ENCODE data around the gene RUNX1.

RUNX1 gene

DNA sequence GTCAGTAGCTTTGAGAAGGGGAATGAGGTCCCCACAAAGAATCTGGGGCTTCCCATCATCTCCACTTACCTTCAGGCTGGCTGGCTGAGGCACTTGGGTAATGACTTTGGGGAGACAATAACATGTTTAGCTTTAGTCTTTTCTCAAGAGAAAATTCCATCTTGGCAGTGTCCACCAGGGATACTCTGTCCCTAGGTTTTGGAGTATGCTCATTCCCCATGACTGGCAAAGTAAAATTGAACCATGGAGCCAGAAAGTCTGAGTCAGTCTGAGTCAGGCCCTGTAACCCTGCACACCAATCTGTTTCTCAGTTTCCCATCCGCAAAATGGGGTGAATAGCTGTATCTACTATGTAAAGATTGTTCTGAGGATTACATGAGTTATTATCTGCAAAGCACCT, 28.2 kb downstream of the RUNX1 start:
- H3K36me3 ChIP-seq (ENCODE audit: control insufficient read depth, insufficient read depth, low read length): no peaks in the 10 kb centered on the region
- no peak overlapping the region for H3K4me3 ChIP-seq (ENCODE audit: low read length)
- peaks cover 66% of the 10 kb centered on the region for H3K4me1 ChIP-seq (ENCODE audit: control insufficient read depth, insufficient read depth, low read length)
- H3K27me3 ChIP-seq (ENCODE audit: control insufficient read depth, insufficient read depth, low read length): no peaks in the 10 kb centered on the region
- H3K9me3 ChIP-seq (ENCODE audit: control insufficient read depth, low read length): no peaks in the 10 kb centered on the region
- no peak overlapping the region for H3K9ac ChIP-seq (ENCODE audit: low read length)

DNA sequence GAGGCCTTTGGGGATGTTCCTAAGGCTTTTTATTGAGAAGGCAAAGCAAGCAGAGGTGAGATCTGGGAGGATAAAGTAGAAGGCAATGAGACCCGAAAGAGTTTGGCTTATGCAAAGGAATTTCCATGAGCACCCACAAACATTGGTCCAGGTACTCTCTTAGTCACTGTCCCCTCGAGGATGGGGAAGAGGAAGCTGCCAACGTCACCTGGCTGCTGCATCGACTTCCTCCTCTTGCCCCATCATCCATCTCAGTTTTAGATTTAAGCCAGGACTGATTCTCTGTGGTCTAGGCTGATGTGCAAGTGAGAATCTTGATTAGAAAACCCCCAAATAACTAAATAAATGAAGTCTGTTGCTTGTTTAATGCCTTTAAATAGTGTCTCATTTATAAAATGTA, 28.7 kb downstream of the RUNX1 start:
- Histone ChIP-seq H3K9me3 (ENCODE audit: control insufficient read depth, low read length) (no peaks in the 10 kb centered on the region), H3K4me1 (ENCODE audit: control insufficient read depth, insufficient read depth, low read length) (peaks cover 70% of the 10 kb centered on the region), H3K4me3 (ENCODE audit: low read length) (no peak overlapping the region), H3K9ac (ENCODE audit: low read length) (no peak overlapping the region), H3K27me3 (ENCODE audit: control insufficient read depth, insufficient read depth, low read length) (no peaks in the 10 kb centered on the region), H3K36me3 (ENCODE audit: control insufficient read depth, insufficient read depth, low read length) (no peaks in the 10 kb centered on the region)

DNA sequence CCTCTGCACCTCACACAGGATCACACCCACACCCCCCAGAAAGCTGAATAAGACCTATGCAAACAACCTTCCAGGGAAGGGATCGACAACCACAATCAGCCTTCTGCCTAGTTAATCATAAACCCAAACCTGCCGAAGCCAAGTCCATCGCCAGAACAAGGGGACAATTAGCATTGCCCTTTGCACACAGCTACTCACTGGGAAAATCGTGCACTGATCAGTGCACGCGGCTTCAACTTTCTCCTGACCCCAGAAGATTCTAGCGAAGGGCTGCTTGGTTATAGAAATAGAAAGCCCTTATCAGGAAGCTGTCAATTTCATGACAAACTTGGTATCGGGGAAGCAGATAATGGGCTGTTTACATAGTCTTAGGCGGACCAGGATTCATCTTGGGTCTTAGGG, 29.5 kb downstream of the RUNX1 start:
- Histone ChIP-seq H3K9ac (ENCODE audit: low read length) (no peak overlapping the region), H3K9me3 (ENCODE audit: control insufficient read depth, low read length) (no peaks in the 10 kb centered on the region), H3K27me3 (ENCODE audit: control insufficient read depth, insufficient read depth, low read length) (no peaks in the 10 kb centered on the region), H3K4me1 (ENCODE audit: control insufficient read depth, insufficient read depth, low read length) (peaks cover 73% of the 10 kb centered on the region), H3K4me3 (ENCODE audit: low read length) (no peak overlapping the region), H3K36me3 (ENCODE audit: control insufficient read depth, insufficient read depth, low read length) (no peaks in the 10 kb centered on the region)

DNA sequence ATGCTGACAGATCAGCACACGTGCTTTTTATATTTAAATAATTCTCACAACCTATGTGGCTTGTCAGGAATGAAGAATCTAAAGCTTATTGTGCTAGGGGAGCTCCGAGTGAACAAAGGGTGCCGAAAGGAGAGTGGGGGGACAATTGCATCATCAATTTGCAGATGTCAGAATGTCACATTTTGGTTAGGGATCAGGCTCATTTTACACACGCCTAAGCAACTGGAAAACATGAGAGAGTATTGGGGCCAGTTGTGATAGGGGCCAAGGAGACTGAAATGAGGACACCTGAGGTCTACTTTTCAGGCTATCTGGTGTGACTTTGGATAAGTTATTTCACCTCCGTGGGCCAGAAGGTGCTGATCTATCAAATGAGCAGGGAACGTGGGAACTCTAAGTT, 31.8 kb downstream of the RUNX1 start:
- no peaks in the 10 kb centered on the region for H3K27me3 ChIP-seq (ENCODE audit: control insufficient read depth, insufficient read depth, low read length)
- no peaks in the 10 kb centered on the region for H3K36me3 ChIP-seq (ENCODE audit: control insufficient read depth, insufficient read depth, low read length)
- H3K9me3 ChIP-seq (ENCODE audit: control insufficient read depth, low read length): no peaks in the 10 kb centered on the region
- no peak overlapping the region for H3K4me3 ChIP-seq (ENCODE audit: low read length)
- H3K4me1 ChIP-seq (ENCODE audit: control insufficient read depth, insufficient read depth, low read length): peaks cover 62% of the 10 kb centered on the region
- no peak overlapping the region for H3K9ac ChIP-seq (ENCODE audit: low read length)

DNA sequence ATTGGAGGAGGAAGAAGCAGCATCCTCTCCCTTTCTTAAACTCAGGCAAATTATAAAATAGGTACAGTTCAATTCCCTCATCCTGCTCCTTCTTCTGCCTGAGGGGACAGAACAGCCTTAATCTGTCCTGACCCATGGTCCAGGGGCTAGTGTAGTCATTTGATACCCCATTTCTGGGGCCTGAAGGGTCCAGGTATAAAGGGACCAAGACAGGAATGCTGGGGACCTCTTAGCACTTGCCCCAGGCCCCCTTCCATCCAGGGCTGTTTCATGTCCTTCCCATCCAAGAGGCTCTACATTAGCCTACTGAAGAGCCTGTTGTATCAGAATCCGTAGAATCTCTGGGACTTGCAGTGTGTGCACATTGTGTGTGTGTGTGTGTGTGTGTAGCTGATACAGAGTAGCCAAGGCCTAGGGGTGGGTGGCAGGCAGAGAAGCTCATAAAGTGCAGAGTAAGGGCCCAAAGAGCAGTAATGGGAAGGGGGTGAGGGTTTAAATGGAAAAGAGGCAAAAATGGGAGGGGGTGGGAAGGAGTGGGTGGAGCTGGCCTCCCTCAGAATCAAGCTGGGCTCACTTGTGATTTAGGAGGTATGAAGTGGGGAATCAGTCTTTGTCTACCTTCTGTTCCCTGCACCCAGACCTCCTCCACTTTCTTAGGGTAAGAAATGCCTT, 32.4 kb downstream of the RUNX1 start:
- H3K9me3 ChIP-seq (ENCODE audit: control insufficient read depth, low read length): no peaks in the 10 kb centered on the region
- H3K27me3 ChIP-seq (ENCODE audit: control insufficient read depth, insufficient read depth, low read length): no peaks in the 10 kb centered on the region
- no peak overlapping the region for H3K4me3 ChIP-seq (ENCODE audit: low read length)
- no peaks in the 10 kb centered on the region for H3K36me3 ChIP-seq (ENCODE audit: control insufficient read depth, insufficient read depth, low read length)
- H3K9ac ChIP-seq (ENCODE audit: low read length): no peak overlapping the region
- H3K4me1 ChIP-seq (ENCODE audit: control insufficient read depth, insufficient read depth, low read length): peaks cover 56% of the 10 kb centered on the region

DNA sequence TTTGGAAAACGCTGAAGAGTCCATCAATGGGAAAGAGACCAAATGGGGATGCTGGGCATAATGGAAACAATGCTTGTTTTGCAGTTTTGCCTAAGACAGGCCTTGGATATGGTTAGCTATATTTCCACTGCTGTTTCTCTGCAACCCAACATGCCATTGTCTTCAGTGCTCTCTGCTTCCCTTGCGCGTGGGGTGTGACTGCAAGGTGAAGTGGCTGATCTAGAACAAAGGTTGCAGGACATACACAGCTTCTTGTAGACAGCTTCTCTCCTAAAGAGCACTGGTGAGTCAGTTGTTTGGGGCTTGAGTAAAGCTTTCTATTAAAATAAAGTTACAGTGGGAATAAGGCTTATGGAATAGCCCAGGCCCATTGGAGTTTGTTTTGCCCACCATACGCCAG, 33.0 kb downstream of the RUNX1 start:
- Histone ChIP-seq H3K4me1 (ENCODE audit: control insufficient read depth, insufficient read depth, low read length) (peaks cover 50% of the 10 kb centered on the region), H3K9ac (ENCODE audit: low read length) (no peak overlapping the region), H3K27me3 (ENCODE audit: control insufficient read depth, insufficient read depth, low read length) (no peaks in the 10 kb centered on the region), H3K4me3 (ENCODE audit: low read length) (no peak overlapping the region), H3K9me3 (ENCODE audit: control insufficient read depth, low read length) (no peaks in the 10 kb centered on the region), H3K36me3 (ENCODE audit: control insufficient read depth, insufficient read depth, low read length) (no peaks in the 10 kb centered on the region)

DNA sequence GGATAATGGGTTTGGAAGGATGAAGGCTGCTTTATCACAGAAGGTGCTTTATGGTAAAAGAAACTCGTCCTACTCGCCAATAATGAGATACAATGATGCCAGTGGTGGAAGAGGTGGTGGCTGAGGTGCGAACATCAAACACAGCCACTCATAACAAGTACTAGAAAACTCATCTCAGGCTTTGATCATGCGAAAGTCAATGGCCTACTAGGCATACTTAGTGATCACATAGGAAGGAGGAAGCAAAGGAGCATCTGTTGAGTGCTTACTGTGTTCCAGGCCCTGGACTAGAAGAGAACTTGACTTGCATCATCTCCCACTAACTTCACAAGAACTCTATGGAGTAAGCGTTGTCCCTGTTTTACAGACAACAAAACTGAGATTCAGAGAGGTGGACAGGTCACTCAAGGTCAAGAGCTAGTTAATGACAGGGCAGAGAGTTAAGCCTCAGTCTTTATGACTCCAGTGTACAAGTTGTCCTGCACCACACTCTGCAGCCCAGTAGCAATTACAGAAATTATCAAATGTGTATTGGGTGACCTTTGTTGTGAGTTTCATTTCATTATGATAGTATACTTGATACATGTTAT, 33.6 kb downstream of the RUNX1 start:
- Histone ChIP-seq H3K9me3 (ENCODE audit: control insufficient read depth, low read length) (no peaks in the 10 kb centered on the region), H3K36me3 (ENCODE audit: control insufficient read depth, insufficient read depth, low read length) (no peaks in the 10 kb centered on the region), H3K4me3 (ENCODE audit: low read length) (no peak overlapping the region), H3K4me1 (ENCODE audit: control insufficient read depth, insufficient read depth, low read length) (peaks cover 44% of the 10 kb centered on the region), H3K9ac (ENCODE audit: low read length) (no peak overlapping the region), H3K27me3 (ENCODE audit: control insufficient read depth, insufficient read depth, low read length) (no peaks in the 10 kb centered on the region)

DNA sequence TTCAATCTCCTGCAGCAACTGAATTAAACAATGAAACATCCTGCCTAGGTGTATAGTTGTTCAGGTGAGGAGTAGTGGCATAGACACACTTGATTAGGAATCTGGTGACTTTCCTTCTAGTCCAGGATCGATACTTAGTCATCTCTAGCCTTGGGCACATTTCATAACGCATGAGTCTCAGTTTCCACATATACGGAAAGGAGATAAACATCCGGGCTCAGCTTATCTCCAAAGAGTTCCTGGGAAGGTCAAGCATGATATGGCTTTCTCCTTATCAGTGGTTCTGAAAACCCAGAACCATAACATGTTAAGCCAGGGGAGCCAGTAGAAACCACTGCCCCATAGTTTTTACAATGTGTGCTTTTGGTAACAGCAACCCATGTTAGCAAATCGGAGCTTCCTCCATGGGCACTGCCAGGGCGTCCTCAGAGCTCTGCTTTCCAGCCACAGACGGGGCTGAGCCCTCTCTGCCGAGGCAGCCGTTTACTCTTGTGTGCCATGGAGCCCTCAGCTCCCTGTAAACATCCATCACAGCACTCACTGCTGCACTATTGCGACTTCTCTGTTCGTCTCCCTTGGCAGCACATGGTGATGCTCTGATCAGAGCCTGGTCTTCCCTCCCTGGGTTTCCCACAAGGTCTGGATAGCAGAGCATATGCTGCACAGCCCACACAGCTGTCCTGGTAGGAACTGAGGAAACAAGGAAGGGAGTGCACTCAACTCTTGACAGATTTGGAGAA, 34.6 kb downstream of the RUNX1 start:
- Histone ChIP-seq H3K4me3 (ENCODE audit: low read length) (no peak overlapping the region), H3K27me3 (ENCODE audit: control insufficient read depth, insufficient read depth, low read length) (no peaks in the 10 kb centered on the region), H3K36me3 (ENCODE audit: control insufficient read depth, insufficient read depth, low read length) (no peaks in the 10 kb centered on the region)

DNA sequence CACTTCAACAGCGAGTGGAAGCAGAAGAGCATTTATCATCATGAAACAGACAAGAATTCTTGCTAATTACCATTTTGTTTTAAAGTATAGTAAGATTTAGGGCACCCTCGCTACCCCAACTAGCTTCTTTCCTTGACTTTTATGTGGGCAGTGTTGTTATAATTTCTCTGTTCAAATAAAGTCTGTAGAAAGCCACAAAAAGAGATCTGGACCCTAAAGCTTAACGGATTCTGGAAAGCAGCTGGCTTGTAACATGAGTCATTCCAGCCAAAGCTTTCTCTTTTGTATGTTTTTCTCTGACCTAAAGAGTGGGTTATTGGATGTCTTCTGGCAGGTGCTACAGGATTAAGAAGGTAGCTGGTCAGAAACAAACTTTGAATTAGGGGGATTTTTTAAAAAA, 37.4 kb downstream of the RUNX1 start:
- H3K4me1 ChIP-seq (ENCODE audit: control insufficient read depth, insufficient read depth, low read length): peaks cover 17% of the 10 kb centered on the region

More for the DNA sequence above, 34.6 kb downstream of the RUNX1 start:
- no peak overlapping the region for H3K9ac ChIP-seq (ENCODE audit: low read length)
- no peaks in the 10 kb centered on the region for H3K9me3 ChIP-seq (ENCODE audit: control insufficient read depth, low read length)
- peaks cover 35% of the 10 kb centered on the region for H3K4me1 ChIP-seq (ENCODE audit: control insufficient read depth, insufficient read depth, low read length)

DNA sequence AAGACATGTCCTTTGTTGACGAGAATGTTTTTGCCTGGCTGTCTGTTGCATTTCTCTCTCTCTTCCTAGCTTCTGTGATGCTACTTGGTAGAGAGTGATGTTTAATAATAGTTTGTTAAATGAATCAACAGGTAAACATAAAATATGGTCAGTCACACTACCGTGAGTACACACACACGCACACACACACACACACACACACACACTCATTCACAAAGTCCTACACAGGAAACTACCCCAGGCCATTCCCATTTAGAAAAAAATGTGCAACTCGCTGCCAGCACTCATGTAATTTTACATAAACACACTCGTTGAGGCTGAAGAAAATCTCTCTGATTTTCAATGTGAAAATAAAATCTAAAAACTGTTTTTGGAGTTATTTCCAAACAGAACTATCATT, 38.7 kb downstream of the RUNX1 start:
- no peaks in the 10 kb centered on the region for H3K9me3 ChIP-seq (ENCODE audit: control insufficient read depth, low read length)
- H3K36me3 ChIP-seq (ENCODE audit: control insufficient read depth, insufficient read depth, low read length): no peaks in the 10 kb centered on the region
- no peaks in the 10 kb centered on the region for H3K27me3 ChIP-seq (ENCODE audit: control insufficient read depth, insufficient read depth, low read length)
- peaks cover 7% of the 10 kb centered on the region for H3K4me1 ChIP-seq (ENCODE audit: control insufficient read depth, insufficient read depth, low read length)
- H3K9ac ChIP-seq (ENCODE audit: low read length): no peak overlapping the region
- H3K4me3 ChIP-seq (ENCODE audit: low read length): no peak overlapping the region

More for the DNA sequence above, 37.4 kb downstream of the RUNX1 start:
- Histone ChIP-seq H3K9me3 (ENCODE audit: control insufficient read depth, low read length) (no peaks in the 10 kb centered on the region), H3K36me3 (ENCODE audit: control insufficient read depth, insufficient read depth, low read length) (no peaks in the 10 kb centered on the region), H3K27me3 (ENCODE audit: control insufficient read depth, insufficient read depth, low read length) (no peaks in the 10 kb centered on the region), H3K4me3 (ENCODE audit: low read length) (no peak overlapping the region), H3K9ac (ENCODE audit: low read length) (no peak overlapping the region)

DNA sequence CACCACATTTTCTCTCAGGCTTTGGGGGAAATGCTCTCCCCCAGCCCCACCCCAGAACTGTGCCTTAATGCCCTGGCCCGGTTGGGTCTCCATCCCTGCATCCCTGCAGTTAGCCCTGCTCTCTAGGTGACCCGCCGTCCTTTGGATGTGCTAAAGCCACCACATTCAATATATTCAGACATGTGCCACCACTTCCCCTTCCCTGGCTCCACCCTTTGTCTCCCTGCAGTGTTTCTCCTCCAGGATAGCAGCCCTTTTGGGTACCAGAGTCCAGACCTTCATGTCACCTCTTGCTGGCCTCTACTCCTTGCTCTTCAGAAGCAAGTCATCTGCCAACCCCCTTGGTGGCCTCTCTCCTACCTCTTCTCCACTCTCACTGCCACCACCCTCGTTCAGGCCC, 41.8 kb downstream of the RUNX1 start:
- Histone ChIP-seq H3K4me1 (ENCODE audit: control insufficient read depth, insufficient read depth, low read length) (peaks cover 8% of the 10 kb centered on the region), H3K9ac (ENCODE audit: low read length) (no peak overlapping the region)

DNA sequence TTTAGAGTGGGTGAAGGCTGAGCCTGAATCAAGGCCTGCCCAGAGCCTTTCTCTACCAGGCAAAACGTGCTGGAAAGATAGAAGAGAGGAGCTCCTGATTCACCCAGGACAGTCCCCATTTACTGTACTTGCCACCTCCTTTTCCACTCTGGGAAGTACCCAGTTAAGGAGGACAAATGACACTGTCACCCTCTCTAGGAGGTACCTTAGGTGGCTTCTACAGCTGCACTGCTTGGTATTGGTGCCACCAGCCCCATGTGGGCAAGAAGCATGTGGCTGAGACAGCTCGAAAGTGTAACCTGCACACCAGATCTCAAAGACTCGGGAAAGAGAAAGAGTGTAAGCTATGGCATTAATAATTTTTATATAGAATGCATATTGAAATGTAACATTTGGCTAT, 42.3 kb downstream of the RUNX1 start:
- no peaks in the 10 kb centered on the region for H3K27me3 ChIP-seq (ENCODE audit: control insufficient read depth, insufficient read depth, low read length)
- no peak overlapping the region for H3K9ac ChIP-seq (ENCODE audit: low read length)
- no peaks in the 10 kb centered on the region for H3K9me3 ChIP-seq (ENCODE audit: control insufficient read depth, low read length)
- no peaks in the 10 kb centered on the region for H3K36me3 ChIP-seq (ENCODE audit: control insufficient read depth, insufficient read depth, low read length)
- peaks cover 8% of the 10 kb centered on the region for H3K4me1 ChIP-seq (ENCODE audit: control insufficient read depth, insufficient read depth, low read length)
- no peak overlapping the region for H3K4me3 ChIP-seq (ENCODE audit: low read length)

More for the DNA sequence above, 41.8 kb downstream of the RUNX1 start:
- H3K4me3 ChIP-seq (ENCODE audit: low read length): no peak overlapping the region
- H3K27me3 ChIP-seq (ENCODE audit: control insufficient read depth, insufficient read depth, low read length): no peaks in the 10 kb centered on the region
- no peaks in the 10 kb centered on the region for H3K9me3 ChIP-seq (ENCODE audit: control insufficient read depth, low read length)
- H3K36me3 ChIP-seq (ENCODE audit: control insufficient read depth, insufficient read depth, low read length): no peaks in the 10 kb centered on the region

Data from mucosa of stomach (tissue), 1 donor.